Erythroblast (primary cell): Measurements from ENCODE around the gene PKD1L1.

Experiments used
- GATA1 ChIP-seq: IDR thresholded peaks from 2 replicates; pipeline ENCODE4 v1.6.1; 2011; ENCODE audit warnings: low read depth, mild to moderate bottlenecking, control low read depth, low read length, moderate library complexity
- POLR2A ChIP-seq: IDR thresholded peaks from 2 replicates; pipeline ENCODE4 v1.6.1; 2011; ENCODE audit warnings: mild to moderate bottlenecking, low read length

DNA sequence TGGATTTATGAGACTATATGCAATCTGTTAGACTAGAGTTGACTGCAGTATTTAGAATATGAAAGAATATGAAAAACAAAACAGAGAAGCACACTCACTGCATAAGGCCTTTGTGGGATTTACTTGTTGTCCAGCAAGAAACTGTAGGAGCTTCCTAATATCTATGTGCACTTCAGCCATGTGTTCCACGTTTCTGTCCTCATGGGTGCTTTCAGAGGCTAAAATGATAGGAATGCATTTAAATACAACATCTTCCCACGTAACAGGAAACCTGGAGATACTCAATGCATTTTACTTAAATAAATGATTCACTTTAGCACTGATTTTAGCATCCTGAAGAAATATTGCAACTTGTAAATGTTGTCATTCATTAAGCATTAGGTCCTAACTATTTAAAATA, 19.4 kb upstream of the PKD1L1 start:
- TF ChIP-seq POLR2A (no peak), GATA1 (no peak)
